OCI-M1 (cell line): Measurements from ENCODE around the gene SYMPK.
A peak's percentile ranks its signal among the peaks of the same experiment; 100 is the strongest.
"Not testable (repeated sequence)": the region's sequence is repeated elsewhere in the genome, so short reads cannot be mapped to it uniquely, and the experiment has no call there.

Experiments
- DNase-seq: peaks from one replicate; lab custom pipeline; 2025; lab: John Stamatoyannopoulos, UW

Gene SYMPK

GRCh38 chr19:45862564-45863334 lies at the start of gene SYMPK:
Gene SYMPK, minus strand, starts transcription at chr19:45863147. Its CDS starts 8,652 bp downstream, at chr19:45854495.
- peak; percentile 100 for DNase-seq

- no peak for DNase-seq
Observed at GRCh38 chr19:45911291-45911690, 48.3 kb upstream of the SYMPK start.

- DNase-seq = no peak
Observed at GRCh38 chr19:45908956-45909355, 46.0 kb upstream of the SYMPK start.

- DNase-seq = no peak
Observed at GRCh38 chr19:45906221-45906620, 43.3 kb upstream of the SYMPK start.

- no peak for DNase-seq
Observed at GRCh38 chr19:45905011-45905410, 42.1 kb upstream of the SYMPK start.

- DNase-seq = peak; percentile 99
Observed at GRCh38 chr19:45902651-45903625, 40.0 kb upstream of the SYMPK start.

- peak; percentile 45 for DNase-seq
Observed at GRCh38 chr19:45901912-45902650, 39.1 kb upstream of the SYMPK start, which contains the start of gene MYPOP. Gene MYPOP, minus strand, starts transcription at chr19:45902613. Its CDS starts 840 bp downstream, at chr19:45901773.

- no peak for DNase-seq
Observed at GRCh38 chr19:45901432-45901911, 38.5 kb upstream of the SYMPK start.

- DNase-seq = peak; percentile 32
Observed at GRCh38 chr19:45900738-45901431, 37.9 kb upstream of the SYMPK start.

GRCh38 chr19:45899919-45900589 lies 37.1 kb upstream of the SYMPK start:
- no peak for DNase-seq

- no peak for DNase-seq
Observed at GRCh38 chr19:45899253-45899652, 36.3 kb upstream of the SYMPK start.

GRCh38 chr19:45897261-45897812 lies 34.4 kb upstream of the SYMPK start:
- DNase-seq = no peak

GRCh38 chr19:45895983-45896599 lies 33.1 kb upstream of the SYMPK start:
- DNase-seq = not testable (repeated sequence)

GRCh38 chr19:45895519-45895972 lies 32.6 kb upstream of the SYMPK start:
- DNase-seq = no peak

- DNase-seq = no peak
Observed at GRCh38 chr19:45890877-45891276, 27.9 kb upstream of the SYMPK start.

GRCh38 chr19:45889210-45889885 lies 26.4 kb upstream of the SYMPK start:
- DNase-seq = peak; percentile 61

GRCh38 chr19:45887200-45887710 lies 24.3 kb upstream of the SYMPK start:
- DNase-seq = peak; percentile 66

- peak; percentile 96 for DNase-seq
Observed at GRCh38 chr19:45886427-45887199, 23.7 kb upstream of the SYMPK start.
